Fibroblast of gingiva (primary cell): ENCODE measurements around the gene ZC3HAV1L.
"Not testable (repeated sequence)": the region's sequence is repeated elsewhere in the genome, so short reads cannot be mapped to it uniquely, and the experiment has no call there.

Experiments
- DNase-seq: peaks from one replicate; pipeline ENCODE4 v3.0.0-alpha.2; 2011; ENCODE audit warnings: low read depth

Gene ZC3HAV1L, protein sequence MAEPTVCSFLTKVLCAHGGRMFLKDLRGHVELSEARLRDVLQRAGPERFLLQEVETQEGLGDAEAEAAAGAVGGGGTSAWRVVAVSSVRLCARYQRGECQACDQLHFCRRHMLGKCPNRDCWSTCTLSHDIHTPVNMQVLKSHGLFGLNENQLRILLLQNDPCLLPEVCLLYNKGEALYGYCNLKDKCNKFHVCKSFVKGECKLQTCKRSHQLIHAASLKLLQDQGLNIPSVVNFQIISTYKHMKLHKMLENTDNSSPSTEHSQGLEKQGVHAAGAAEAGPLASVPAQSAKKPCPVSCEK

GRCh38 chr7:139035586-139036353 is at the start of gene ZC3HAV1L:
ZC3HAV1L (minus strand) TSS chr7:139036042; CDS start chr7:139036017, 25 bp downstream.
- DNase-seq, result peak; percentile 71

- DNase-seq, result no peak
Observed at GRCh38 chr7:139084709-139085108, 48.9 kb upstream of the ZC3HAV1L start.

DNA sequence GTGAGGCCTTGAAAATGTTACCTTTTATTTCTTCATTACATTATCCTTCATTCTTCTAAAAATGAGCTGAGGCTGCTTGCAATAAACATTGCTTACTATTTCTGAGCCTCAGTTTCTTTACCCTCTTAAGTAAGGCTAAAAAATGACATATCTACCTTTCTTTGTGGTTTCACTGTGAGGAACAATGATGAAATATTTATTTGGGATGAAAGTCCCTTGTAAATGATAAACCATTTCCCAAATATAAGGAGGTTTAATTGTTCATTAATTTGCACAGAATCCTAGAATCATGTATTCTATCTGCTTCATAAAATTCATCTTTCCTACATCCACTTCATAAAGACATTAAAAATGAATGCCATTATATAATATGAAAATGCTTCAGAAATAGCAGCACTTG is 45.7 kb upstream of the ZC3HAV1L start:
- DNase-seq, result no peak

DNA sequence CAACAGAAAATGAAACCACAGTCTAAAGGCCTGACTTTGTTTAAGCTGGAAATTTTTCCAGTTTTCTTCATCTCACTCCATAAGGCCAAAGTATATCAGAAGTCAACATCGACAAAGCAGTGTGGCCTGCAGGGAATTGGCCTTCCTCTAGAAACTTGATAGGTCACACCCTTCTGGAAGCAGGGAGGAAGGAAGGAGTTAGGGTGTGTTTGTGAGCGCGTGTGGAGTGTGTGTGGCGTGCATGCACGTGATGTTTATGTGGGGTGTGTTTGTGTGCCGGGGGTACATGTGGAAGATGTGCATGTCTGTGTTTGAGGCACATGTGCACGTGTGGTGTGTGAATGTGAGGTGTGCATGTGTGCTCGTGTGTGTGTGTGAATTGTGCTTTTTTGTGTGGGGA is 45.1 kb upstream of the ZC3HAV1L start:
- DNase-seq, result no peak

DNA sequence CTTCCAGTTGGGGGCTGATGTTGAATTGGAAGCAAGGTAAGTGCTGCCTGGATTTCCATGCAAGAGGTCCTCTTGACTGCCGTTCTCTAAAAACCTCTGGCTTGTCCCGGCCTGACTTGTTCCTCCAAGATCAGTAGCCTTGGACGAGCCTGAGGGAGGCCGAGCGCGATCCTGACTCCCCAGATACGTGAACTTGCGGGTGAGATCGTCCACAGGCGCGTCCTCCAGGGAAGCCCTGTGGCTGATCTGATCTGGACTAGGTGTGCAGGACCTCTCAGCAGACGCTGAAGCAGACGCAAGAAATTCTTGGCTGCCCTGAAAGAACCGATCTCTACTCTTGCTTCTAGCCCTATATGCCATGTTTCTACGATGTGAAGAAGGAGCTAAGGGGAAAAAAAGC is 44.0 kb upstream of the ZC3HAV1L start:
- no peak for DNase-seq

DNA sequence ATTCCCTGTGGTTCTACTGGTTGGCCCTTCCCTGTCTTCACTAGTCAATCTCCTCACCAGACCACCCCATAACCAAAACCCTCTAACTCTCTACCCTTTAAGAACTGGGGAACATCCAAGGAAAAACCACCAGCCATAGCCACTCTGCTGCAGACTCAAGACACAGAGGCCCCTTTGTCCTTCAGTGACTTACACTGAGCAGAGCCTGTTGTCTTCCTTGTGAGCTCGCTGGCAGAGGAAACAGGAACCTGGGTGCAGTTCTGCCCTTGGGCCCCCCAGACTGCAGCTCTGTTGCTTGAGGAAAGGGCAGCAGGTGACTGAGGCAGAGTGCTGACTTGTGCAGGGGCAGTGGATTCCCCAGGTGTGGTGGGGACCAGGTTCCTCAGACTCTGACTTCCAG is 43.1 kb upstream of the ZC3HAV1L start:
- DNase-seq, result no peak

- DNase-seq, result no peak
Observed at GRCh38 chr7:139078399-139078798, 42.6 kb upstream of the ZC3HAV1L start.

GRCh38 chr7:139077706-139078105 is 41.9 kb upstream of the ZC3HAV1L start:
- DNase-seq, result not testable (repeated sequence)

- no peak for DNase-seq
Observed at GRCh38 chr7:139075871-139076686, 40.2 kb upstream of the ZC3HAV1L start.

DNA sequence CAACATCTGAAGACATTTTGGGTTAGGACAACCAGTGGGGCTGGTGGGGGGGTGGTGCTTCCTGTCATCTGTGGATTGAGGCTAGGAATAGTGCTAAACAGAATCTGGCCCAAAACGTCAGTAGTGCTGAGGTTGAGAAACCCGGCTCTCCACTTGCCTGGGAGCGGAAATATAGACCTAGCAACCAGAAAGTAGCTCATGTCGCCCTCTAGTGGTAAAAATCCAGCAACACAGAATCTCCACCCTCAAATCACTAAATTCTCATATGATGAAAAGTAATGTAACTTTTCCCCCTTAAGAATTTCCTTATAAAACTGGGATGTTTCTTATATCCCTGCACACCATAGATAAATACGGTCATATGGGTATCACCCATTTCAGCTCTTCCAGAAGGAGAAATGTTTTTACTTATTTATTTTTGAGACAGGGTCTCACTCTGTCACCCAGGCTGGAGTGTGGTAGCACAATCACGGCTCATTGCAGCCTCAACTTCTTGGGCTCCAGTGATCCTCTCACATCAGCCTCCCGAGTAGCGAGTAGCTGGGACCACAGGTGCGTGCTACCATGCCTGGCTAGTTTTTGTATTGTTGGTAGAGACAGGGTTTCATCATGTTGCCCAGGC is 39.3 kb upstream of the ZC3HAV1L start:
- peak; percentile 76 for DNase-seq

- no peak for DNase-seq
Observed at GRCh38 chr7:139072796-139073195, 37.0 kb upstream of the ZC3HAV1L start.

DNA sequence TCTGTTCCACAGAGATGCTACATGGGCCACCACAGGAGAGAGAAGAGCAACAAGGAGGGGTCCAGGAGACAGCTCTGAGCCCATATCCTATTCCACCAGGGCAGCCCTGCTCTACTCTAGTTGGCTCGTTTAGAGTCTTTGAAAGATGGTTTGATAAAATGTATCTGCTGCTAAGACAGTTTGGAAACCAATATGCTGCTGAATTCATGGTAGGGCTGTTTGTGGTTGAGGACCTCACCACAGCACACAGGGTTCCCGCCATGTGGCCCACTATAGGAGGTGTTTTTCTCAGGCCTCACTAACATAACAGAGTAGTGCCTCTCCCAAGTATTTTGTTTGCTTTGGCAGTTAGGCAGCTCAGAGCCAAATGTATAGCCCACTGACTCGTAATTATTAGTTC is 35.8 kb upstream of the ZC3HAV1L start:
- DNase-seq, result no peak

- no peak for DNase-seq
Observed at GRCh38 chr7:139068544-139069399, 32.9 kb upstream of the ZC3HAV1L start.

DNA sequence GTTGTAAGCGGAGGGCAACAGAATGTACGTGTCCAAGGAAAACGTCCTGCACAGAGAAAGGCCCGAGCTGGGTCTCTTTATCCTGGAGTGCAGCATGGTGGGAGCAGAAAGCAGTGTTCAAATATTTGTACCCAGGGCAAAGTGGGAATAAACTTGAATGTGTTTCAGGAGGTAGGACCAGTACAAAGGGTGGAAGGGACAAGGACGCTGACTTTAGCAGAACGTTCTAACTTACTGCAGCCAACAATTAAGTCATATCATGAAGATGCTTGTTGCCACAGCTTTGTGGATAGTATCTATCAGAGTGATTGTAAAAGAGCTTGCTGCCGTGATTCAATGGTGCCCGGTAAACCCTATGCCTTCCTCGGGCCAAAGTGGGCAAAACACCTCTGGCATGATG is 30.5 kb upstream of the ZC3HAV1L start:
- no peak for DNase-seq

DNA sequence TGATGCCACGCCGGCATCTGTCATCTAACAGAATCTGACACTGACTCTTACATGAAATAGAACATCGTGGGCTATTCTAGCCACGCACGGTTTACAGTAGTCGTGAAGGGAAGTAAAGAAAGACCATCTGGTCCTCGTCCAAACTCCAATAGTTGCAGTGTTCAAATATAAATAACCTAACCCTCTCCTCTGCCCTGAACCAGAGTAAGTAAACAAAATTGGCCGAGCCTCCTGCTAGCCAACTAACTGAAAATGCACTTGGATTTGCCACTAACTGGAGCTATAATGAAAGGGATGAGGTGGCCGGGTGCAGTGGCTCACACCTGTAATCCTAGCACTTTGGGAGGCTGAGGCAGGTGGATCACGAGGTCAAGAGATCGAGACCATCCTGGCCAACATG is 29.5 kb upstream of the ZC3HAV1L start:
- DNase-seq, result no peak

- DNase-seq, result no peak
Observed at GRCh38 chr7:139061416-139061815, 25.6 kb upstream of the ZC3HAV1L start.

DNA sequence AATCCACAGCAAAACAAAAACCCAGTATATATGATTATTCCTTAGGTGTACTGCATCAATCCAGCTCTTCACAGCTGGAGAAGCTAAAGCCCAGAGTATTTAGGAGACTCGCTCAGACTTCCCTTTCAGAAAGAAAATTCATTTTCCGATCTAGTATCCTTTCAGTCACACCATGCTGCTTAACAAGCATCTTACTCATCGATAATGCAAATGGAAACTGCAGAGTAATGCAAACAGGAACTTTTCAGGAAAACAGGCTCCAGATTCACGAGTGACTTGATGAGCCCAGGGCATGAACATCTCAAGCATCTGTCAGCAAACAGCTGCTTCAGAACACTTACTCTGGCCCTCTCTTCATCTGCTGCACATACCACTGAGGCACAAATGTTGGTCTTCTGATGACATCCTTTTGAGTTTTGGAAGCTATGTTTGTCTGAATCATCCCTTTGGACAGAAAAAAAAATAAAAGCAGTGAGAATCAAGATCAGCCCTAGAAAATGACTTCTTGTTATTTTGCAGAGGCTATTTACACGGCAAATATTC is 24.9 kb upstream of the ZC3HAV1L start:
- no peak for DNase-seq

GRCh38 chr7:139059905-139060304 is 24.1 kb upstream of the ZC3HAV1L start:
- DNase-seq, result no peak

DNA sequence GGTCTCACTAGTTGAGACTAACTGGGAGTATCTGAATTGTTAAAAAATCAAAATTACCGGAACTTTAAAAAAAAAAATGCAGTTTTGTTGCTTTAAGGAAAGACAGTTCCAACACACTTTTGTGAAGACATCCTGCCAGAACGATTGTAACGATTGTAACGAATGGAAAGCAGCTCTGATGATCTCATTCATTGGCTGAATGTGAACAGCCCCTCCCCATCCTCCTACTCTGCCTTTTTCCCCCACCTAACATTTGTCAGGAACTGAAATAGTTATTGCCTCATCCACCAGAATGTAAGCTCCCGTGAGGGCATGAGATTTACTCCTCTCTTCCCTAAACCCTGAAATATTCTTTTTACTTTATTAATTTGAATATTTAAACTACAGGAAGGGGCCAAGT is 23.1 kb upstream of the ZC3HAV1L start:
- no peak for DNase-seq

DNA sequence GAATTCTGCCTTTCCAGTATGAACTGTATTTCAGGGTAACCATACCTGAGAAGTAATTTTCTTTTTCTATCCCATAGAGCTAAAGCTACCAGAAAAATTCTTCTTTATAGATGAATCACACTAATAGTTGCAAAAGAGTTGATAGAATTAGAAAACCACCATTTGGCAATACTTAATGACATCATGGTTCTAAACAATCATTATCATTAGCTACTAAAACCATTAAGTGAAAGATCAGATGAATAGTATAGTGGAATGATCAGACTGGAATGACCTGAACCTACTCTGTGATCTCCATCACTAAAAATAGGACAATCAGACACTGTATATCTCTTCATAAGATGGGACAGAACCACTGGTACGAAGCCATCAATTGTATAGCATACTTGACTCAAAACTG is 19.8 kb upstream of the ZC3HAV1L start:
- no peak for DNase-seq

GRCh38 chr7:139054656-139055055 is 18.8 kb upstream of the ZC3HAV1L start:
- DNase-seq, result not testable (repeated sequence)
